Measurements from ENCODE around the gene ZNF25. TPM values are rescaled to one million over a fixed set of nuclear protein-coding genes. Genes with fewer than 3 reads are reported as not detected.

The ZNF25 gene
- total RNA-seq, 1 donor from 2014 or later = 7.7 TPM

GRCh38 chr10:37965006-37965405, 11.4 kb downstream of the ZNF25 start:
- H3K36me3 Mint-ChIP-seq (ENCODE audit: unreplicated experiment) = peaks cover 24% of the 10 kb centered on the region

GRCh38 chr10:37960591-37961137, 15.8 kb downstream of the ZNF25 start:
- TF ChIP-seq, protein P1, sequence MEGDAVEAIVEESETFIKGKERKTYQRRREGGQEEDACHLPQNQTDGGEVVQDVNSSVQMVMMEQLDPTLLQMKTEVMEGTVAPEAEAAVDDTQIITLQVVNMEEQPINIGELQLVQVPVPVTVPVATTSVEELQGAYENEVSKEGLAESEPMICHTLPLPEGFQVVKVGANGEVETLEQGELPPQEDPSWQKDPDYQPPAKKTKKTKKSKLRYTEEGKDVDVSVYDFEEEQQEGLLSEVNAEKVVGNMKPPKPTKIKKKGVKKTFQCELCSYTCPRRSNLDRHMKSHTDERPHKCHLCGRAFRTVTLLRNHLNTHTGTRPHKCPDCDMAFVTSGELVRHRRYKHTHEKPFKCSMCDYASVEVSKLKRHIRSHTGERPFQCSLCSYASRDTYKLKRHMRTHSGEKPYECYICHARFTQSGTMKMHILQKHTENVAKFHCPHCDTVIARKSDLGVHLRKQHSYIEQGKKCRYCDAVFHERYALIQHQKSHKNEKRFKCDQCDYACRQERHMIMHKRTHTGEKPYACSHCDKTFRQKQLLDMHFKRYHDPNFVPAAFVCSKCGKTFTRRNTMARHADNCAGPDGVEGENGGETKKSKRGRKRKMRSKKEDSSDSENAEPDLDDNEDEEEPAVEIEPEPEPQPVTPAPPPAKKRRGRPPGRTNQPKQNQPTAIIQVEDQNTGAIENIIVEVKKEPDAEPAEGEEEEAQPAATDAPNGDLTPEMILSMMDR (IDR thresholded peaks at IDR 0.05; ENCODE audit: partially characterized antibody, unreplicated experiment) = no peak
- H3K4me3 Mint-ChIP-seq (ENCODE audit: unreplicated experiment) = no peak overlapping the region
- H3K36me3 Mint-ChIP-seq (ENCODE audit: unreplicated experiment) = peaks cover 19% of the 10 kb centered on the region
- no peak overlapping the region for H3K27ac Mint-ChIP-seq (ENCODE audit: unreplicated experiment)
- no peaks in the 10 kb centered on the region for H3K27me3 Mint-ChIP-seq (ENCODE audit: unreplicated experiment)
- H3K4me1 Mint-ChIP-seq (ENCODE audit: low read depth, unreplicated experiment) = no peaks in the 10 kb centered on the region
- H3K9me3 Mint-ChIP-seq (ENCODE audit: unreplicated experiment) = peaks cover 8% of the 10 kb centered on the region
- no peak for DNase-seq

More at GRCh38 chr10:37965006-37965405, 11.4 kb downstream of the ZNF25 start:
- TF ChIP-seq, protein P1 (IDR thresholded peaks at IDR 0.05; ENCODE audit: partially characterized antibody, unreplicated experiment) = no peak
- no peak for DNase-seq
- Mint-ChIP-seq H3K9me3 (ENCODE audit: unreplicated experiment) (peaks cover 12% of the 10 kb centered on the region), H3K4me1 (ENCODE audit: low read depth, unreplicated experiment) (no peaks in the 10 kb centered on the region), H3K4me3 (ENCODE audit: unreplicated experiment) (no peak overlapping the region), H3K27ac (ENCODE audit: unreplicated experiment) (no peak overlapping the region), H3K27me3 (ENCODE audit: unreplicated experiment) (no peaks in the 10 kb centered on the region)

DNA sequence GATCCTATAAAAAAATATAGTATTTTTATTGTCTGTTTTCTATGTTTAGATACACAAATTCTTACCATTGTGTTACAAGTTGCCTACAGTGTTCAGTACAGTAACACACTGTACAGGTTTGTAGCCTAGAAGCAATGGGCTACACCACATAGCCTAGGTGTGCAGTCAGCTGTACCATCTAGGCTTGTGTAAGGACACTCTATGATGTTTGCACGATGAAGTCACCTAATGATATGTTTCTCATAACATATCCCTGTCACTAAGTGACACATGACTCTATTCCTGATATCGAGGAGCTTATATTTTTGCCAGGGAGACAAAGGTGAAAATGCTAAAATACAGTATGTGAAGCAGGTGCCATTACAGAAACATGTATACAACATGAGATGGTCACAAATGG, 18.6 kb downstream of the ZNF25 start:
- Mint-ChIP-seq H3K36me3 (ENCODE audit: unreplicated experiment) (peaks cover 28% of the 10 kb centered on the region), H3K27ac (ENCODE audit: unreplicated experiment) (no peak overlapping the region), H3K27me3 (ENCODE audit: unreplicated experiment) (no peaks in the 10 kb centered on the region), H3K4me3 (ENCODE audit: unreplicated experiment) (no peak overlapping the region), H3K9me3 (ENCODE audit: unreplicated experiment) (peaks cover 11% of the 10 kb centered on the region), H3K4me1 (ENCODE audit: low read depth, unreplicated experiment) (no peaks in the 10 kb centered on the region)
- DNase-seq = no peak
- TF ChIP-seq, protein P1 (IDR thresholded peaks at IDR 0.05; ENCODE audit: partially characterized antibody, unreplicated experiment) = no peak

- Mint-ChIP-seq H3K4me3 (ENCODE audit: unreplicated experiment) (no peak overlapping the region), H3K4me1 (ENCODE audit: low read depth, unreplicated experiment) (no peaks in the 10 kb centered on the region), H3K27me3 (ENCODE audit: unreplicated experiment) (no peaks in the 10 kb centered on the region), H3K27ac (ENCODE audit: unreplicated experiment) (no peak overlapping the region), H3K36me3 (ENCODE audit: unreplicated experiment) (peaks cover 39% of the 10 kb centered on the region), H3K9me3 (ENCODE audit: unreplicated experiment) (peaks cover 8% of the 10 kb centered on the region)
- TF ChIP-seq, protein P1 (IDR thresholded peaks at IDR 0.05; ENCODE audit: partially characterized antibody, unreplicated experiment) = no peak
- no peak for DNase-seq
Observed at GRCh38 chr10:37952926-37953325, 23.5 kb downstream of the ZNF25 start.

GRCh38 chr10:37952043-37952755, 24.2 kb downstream of the ZNF25 start:
- no peaks in the 10 kb centered on the region for H3K27me3 Mint-ChIP-seq (ENCODE audit: unreplicated experiment)
- H3K4me1 Mint-ChIP-seq (ENCODE audit: low read depth, unreplicated experiment) = no peaks in the 10 kb centered on the region
- DNase-seq = no peak
- H3K4me3 Mint-ChIP-seq (ENCODE audit: unreplicated experiment) = no peak overlapping the region
- no peak overlapping the region for H3K27ac Mint-ChIP-seq (ENCODE audit: unreplicated experiment)
- H3K36me3 Mint-ChIP-seq (ENCODE audit: unreplicated experiment) = peaks cover 39% of the 10 kb centered on the region
- peaks cover 8% of the 10 kb centered on the region for H3K9me3 Mint-ChIP-seq (ENCODE audit: unreplicated experiment)
- TF ChIP-seq, protein P1 (IDR thresholded peaks at IDR 0.05; ENCODE audit: partially characterized antibody, unreplicated experiment) = no peak
